ENCODE measurements around the gene RAP1GDS1.

RAP1GDS1 gene

GRCh38 chr4:98430708-98431403 lies 169.7 kb downstream of the RAP1GDS1 start:
- H3K27ac ChIP-seq (replicated peaks), result no peak overlapping the region
- no peak for DNase-seq (ENCODE audit: low read depth in 1 of 2, low spot score in 1 of 2)
- no peaks in the 10 kb centered on the region for H3K27me3 ChIP-seq (ENCODE audit: insufficient read depth, poor library complexity, severe bottlenecking)
- TF ChIP-seq CTCF (IDR thresholded peaks at IDR 0.05; ENCODE audit: insufficient read depth, low read length) (no peak), POLR2AphosphoS5 (IDR thresholded peaks at IDR 0.05; ENCODE audit: low read depth) (no peak), REST (IDR thresholded peaks at IDR 0.05; ENCODE audit: insufficient replicate concordance, low read depth) (no peak), SPI1 (IDR thresholded peaks at IDR 0.05; ENCODE audit: borderline replicate concordance, low read depth) (no peak), GABPA (IDR thresholded peaks at IDR 0.05; ENCODE audit: low read depth) (no peak)
- H3K4me3 ChIP-seq (replicated peaks; ENCODE audit: insufficient read depth, low read length), result no peak overlapping the region

GRCh38 chr4:98433691-98434090 lies 172.5 kb downstream of the RAP1GDS1 start:
- Histone ChIP-seq H3K4me3 (replicated peaks; ENCODE audit: insufficient read depth, low read length) (no peak overlapping the region), H3K27me3 (ENCODE audit: insufficient read depth, poor library complexity, severe bottlenecking) (no peaks in the 10 kb centered on the region), H3K27ac (replicated peaks) (no peak overlapping the region)
- TF ChIP-seq POLR2AphosphoS5 (IDR thresholded peaks at IDR 0.05; ENCODE audit: low read depth) (no peak), SPI1 (IDR thresholded peaks at IDR 0.05; ENCODE audit: borderline replicate concordance, low read depth) (no peak), GABPA (IDR thresholded peaks at IDR 0.05; ENCODE audit: low read depth) (no peak), CTCF (IDR thresholded peaks at IDR 0.05; ENCODE audit: insufficient read depth, low read length) (no peak), REST (IDR thresholded peaks at IDR 0.05; ENCODE audit: insufficient replicate concordance, low read depth) (no peak)
- no peak for DNase-seq (ENCODE audit: low read depth in 1 of 2, low spot score in 1 of 2)

GRCh38 chr4:98434816-98435215 lies 173.6 kb downstream of the RAP1GDS1 start:
- no peak for TF ChIP-seq GABPA (IDR thresholded peaks at IDR 0.05; ENCODE audit: low read depth)
- TF ChIP-seq REST (IDR thresholded peaks at IDR 0.05; ENCODE audit: insufficient replicate concordance, low read depth), result no peak
- no peak for TF ChIP-seq CTCF (IDR thresholded peaks at IDR 0.05; ENCODE audit: insufficient read depth, low read length)
- Histone ChIP-seq H3K27me3 (ENCODE audit: insufficient read depth, poor library complexity, severe bottlenecking) (no peaks in the 10 kb centered on the region), H3K27ac (replicated peaks) (no peak overlapping the region), H3K4me3 (replicated peaks; ENCODE audit: insufficient read depth, low read length) (no peak overlapping the region)
- DNase-seq (ENCODE audit: low read depth in 1 of 2, low spot score in 1 of 2), result no peak
